Activated naive CD4-positive, alpha-beta T cell treated with anti-CD3 and anti-CD28 coated beads for 36 hours (primary cell): ENCODE measurements around the gene SLCO4A1. TPM values are rescaled to one million over a fixed set of nuclear protein-coding genes. Genes with fewer than 3 reads are reported as not detected.

Experiments used
- CTCF ChIA-PET: fragments of 350-600 bp; sonication (Branson Sonifier 250); formaldehyde crosslinking; loops from one replicate; lab custom pipeline; 2021; ENCODE audit warnings: antibody characterized with exemption; lab: Charles Lee
- DNase-seq: peaks from one replicate; pipeline ENCODE4 v3.0.0-alpha.2; 2020
- H3K27ac Mint-ChIP-seq: one replicate; pipeline ENCODE4 v1.8.0; 2021; ENCODE audit warnings: mild to moderate bottlenecking, mixed read lengths
- H3K27me3 Mint-ChIP-seq: one replicate; pipeline ENCODE4 v1.8.0; 2021; ENCODE audit warnings: low read depth, mixed read lengths
- H3K36me3 Mint-ChIP-seq: one replicate; pipeline ENCODE4 v1.8.0; 2021; ENCODE audit warnings: low read depth, mixed read lengths
- H3K4me1 Mint-ChIP-seq: one replicate; pipeline ENCODE4 v1.8.0; 2021; ENCODE audit warnings: low read depth, mixed read lengths
- H3K4me3 Mint-ChIP-seq: one replicate; pipeline ENCODE4 v1.8.0; 2021; ENCODE audit warnings: mild to moderate bottlenecking, moderate library complexity, mixed read lengths
- H3K9me3 Mint-ChIP-seq: one replicate; pipeline ENCODE4 v1.8.0; 2021; ENCODE audit warnings: mixed read lengths
- intact Hi-C: fragments of 100-400 bp; cut with micrococcal nuclease; formaldehyde crosslinking; loops from one replicate; pipeline ENCODE4 v1.15.1; 2023
- total RNA-seq, 2 experiments: library from RNA; stranded (reverse); gene quantifications; one replicate each; pipeline ENCODE4 v1.2.3, GENCODE V29; 2021

The SLCO4A1 gene
- total RNA-seq, 2 experiments from 2014 or later, result 22.4 to 22.6 TPM

GRCh38 chr20:62719250-62719935 is 77.1 kb downstream of the SLCO4A1 start:
- Mint-ChIP-seq H3K4me3 (no peak overlapping the region), H3K36me3 (peaks cover 2% of the 10 kb centered on the region), H3K9me3 (peaks cover 13% of the 10 kb centered on the region), H3K4me1 (peaks cover 37% of the 10 kb centered on the region), H3K27me3 (peaks cover 2% of the 10 kb centered on the region), H3K27ac (no peak overlapping the region)
- CTCF ChIA-PET, result interaction anchor here (0.9 to 1.2 kb wide), 2 partner anchors 21 to 103 kb away, joined by 3 read pairs; no protein-coding TSS in a partner anchor
- no peak for DNase-seq
- intact Hi-C loops, result no loop called here

Other genes with a start within 250 kb of the SLCO4A1 start
- 1 to 10 TPM; 3.6 to 5.1 TPM for gene CABLES2, start 235.2 kb upstream of the SLCO4A1 start, total RNA-seq
- gene RBBP8NL, start 215.0 kb upstream of the SLCO4A1 start, total RNA-seq, result not detected
- not detected for gene GATA5, start 166.5 kb upstream of the SLCO4A1 start, total RNA-seq
- not detected for gene NTSR1, start 66.3 kb downstream of the SLCO4A1 start, total RNA-seq
- gene MRGBP, start 154.0 kb downstream of the SLCO4A1 start, total RNA-seq, result 1 to 10 TPM; 7.3 to 8.0 TPM
- gene OGFR, start 162.3 kb downstream of the SLCO4A1 start, total RNA-seq, result 10 to 100 TPM; 23.7 to 24.6 TPM
- gene COL9A3, start 174.5 kb downstream of the SLCO4A1 start, total RNA-seq, result not detected
- 1 to 10 TPM; 5.4 to 5.5 TPM for gene TCFL5, start 219.3 kb downstream of the SLCO4A1 start, total RNA-seq